ENCODE measurements around the gene CCNYL1. TPM values are rescaled to one million over a fixed set of nuclear protein-coding genes. Genes with fewer than 3 reads are reported as not detected.

Gene CCNYL1
- polyA plus RNA-seq, 4 donors, result 8.2 to 18.4 (median 15.2) TPM

GRCh38 chr2:207775473-207775872 is 64.0 kb downstream of the CCNYL1 start:
- WGBS, 3 donors, result 17 to 58% (median 40%) methylated on average over 3 of the region's 3 CpGs
- DNase-seq (peak; percentile 69 to 90), FAIRE-seq (no peak)
- no peaks in the 10 kb centered on the region for H3K27me3 ChIP-seq (ENCODE audit: control insufficient read depth in 3 of 3, insufficient read depth in 3 of 3, low read length in 3 of 3)
- H3K27ac ChIP-seq (ENCODE audit: low read depth in 1 of 3, low read length in 2 of 3), result peak overlapping the region; percentile 34 to 61 (median 56)
- H3K36me3 ChIP-seq (ENCODE audit: control insufficient read depth in 3 of 3, insufficient read depth in 2 of 3, low read depth in 1 of 3, low read length in 3 of 3), result no peaks in the 10 kb centered on the region
- H3K4me3 ChIP-seq (ENCODE audit: low read depth in 1 of 3, low read length in 3 of 3), result no peak overlapping the region
- peaks cover 6 to 22% (median 8%) of the 10 kb centered on the region in 3 donors for H3K4me1 ChIP-seq (ENCODE audit: control insufficient read depth in 3 of 3, insufficient read depth in 2 of 3, low read depth in 1 of 3, low read length in 2 of 3)
- H3K9me3 ChIP-seq (ENCODE audit: control insufficient read depth in 2 of 2, insufficient read depth in 1 of 2, low read depth in 1 of 2, low read length in 1 of 2), result no peaks in the 10 kb centered on the region

GRCh38 chr2:207777124-207777523 is 65.7 kb downstream of the CCNYL1 start:
- DNase-seq (no peak), FAIRE-seq (no peak)
- 48 to 80% (median 62%) methylated on average over 6 of the region's 6 CpGs for WGBS, 3 donors
- no peak overlapping the region for H3K4me3 ChIP-seq (ENCODE audit: low read depth in 1 of 3, low read length in 3 of 3)
- peaks cover 2 to 20% (median 8%) of the 10 kb centered on the region in 3 donors for H3K4me1 ChIP-seq (ENCODE audit: control insufficient read depth in 3 of 3, insufficient read depth in 2 of 3, low read depth in 1 of 3, low read length in 2 of 3)
- H3K9me3 ChIP-seq (ENCODE audit: control insufficient read depth in 2 of 2, insufficient read depth in 1 of 2, low read depth in 1 of 2, low read length in 1 of 2), result no peaks in the 10 kb centered on the region
- H3K27me3 ChIP-seq (ENCODE audit: control insufficient read depth in 3 of 3, insufficient read depth in 3 of 3, low read length in 3 of 3), result no peaks in the 10 kb centered on the region
- H3K27ac ChIP-seq (ENCODE audit: low read depth in 1 of 3, low read length in 2 of 3), result no peak overlapping the region
- H3K36me3 ChIP-seq (ENCODE audit: control insufficient read depth in 3 of 3, insufficient read depth in 2 of 3, low read depth in 1 of 3, low read length in 3 of 3), result no peaks in the 10 kb centered on the region

- peak overlapping the region in 1 of 3 donors; percentile 1 for H3K27ac ChIP-seq (ENCODE audit: low read depth in 1 of 3, low read length in 2 of 3)
- no peaks in the 10 kb centered on the region for H3K9me3 ChIP-seq (ENCODE audit: control insufficient read depth in 2 of 2, insufficient read depth in 1 of 2, low read depth in 1 of 2, low read length in 1 of 2)
- WGBS, 3 donors, result 50 to 71% (median 66%) methylated on average over 4 of the region's 4 CpGs
- H3K36me3 ChIP-seq (ENCODE audit: control insufficient read depth in 3 of 3, insufficient read depth in 2 of 3, low read depth in 1 of 3, low read length in 3 of 3), result no peaks in the 10 kb centered on the region
- no peak for FAIRE-seq
- H3K27me3 ChIP-seq (ENCODE audit: control insufficient read depth in 3 of 3, insufficient read depth in 3 of 3, low read length in 3 of 3), result no peaks in the 10 kb centered on the region
- no peak overlapping the region for H3K4me3 ChIP-seq (ENCODE audit: low read depth in 1 of 3, low read length in 3 of 3)
- peaks cover 2 to 26% (median 19%) of the 10 kb centered on the region in 3 donors for H3K4me1 ChIP-seq (ENCODE audit: control insufficient read depth in 3 of 3, insufficient read depth in 2 of 3, low read depth in 1 of 3, low read length in 2 of 3)
- peak in 1 of 2 donors; percentile 77 for DNase-seq
These were observed 67.0 kb downstream of the CCNYL1 start for GRCh38 chr2:207778298-207778882.

GRCh38 chr2:207779523-207779922 is 68.1 kb downstream of the CCNYL1 start:
- DNase-seq (no peak), FAIRE-seq (no peak)
- H3K36me3 ChIP-seq (ENCODE audit: control insufficient read depth in 3 of 3, insufficient read depth in 2 of 3, low read depth in 1 of 3, low read length in 3 of 3), result no peaks in the 10 kb centered on the region
- H3K9me3 ChIP-seq (ENCODE audit: control insufficient read depth in 2 of 2, insufficient read depth in 1 of 2, low read depth in 1 of 2, low read length in 1 of 2), result no peaks in the 10 kb centered on the region
- peaks cover 2 to 27% (median 19%) of the 10 kb centered on the region in 3 donors for H3K4me1 ChIP-seq (ENCODE audit: control insufficient read depth in 3 of 3, insufficient read depth in 2 of 3, low read depth in 1 of 3, low read length in 2 of 3)
- H3K27ac ChIP-seq (ENCODE audit: low read depth in 1 of 3, low read length in 2 of 3), result no peak overlapping the region
- no peaks in the 10 kb centered on the region for H3K27me3 ChIP-seq (ENCODE audit: control insufficient read depth in 3 of 3, insufficient read depth in 3 of 3, low read length in 3 of 3)
- H3K4me3 ChIP-seq (ENCODE audit: low read depth in 1 of 3, low read length in 3 of 3), result no peak overlapping the region
- WGBS, 3 donors, result 74 to 82% (median 79%) methylated on average over 11 of the region's 11 CpGs

- Histone ChIP-seq H3K4me3 (ENCODE audit: low read depth in 1 of 3, low read length in 3 of 3) (no peak overlapping the region), H3K27ac (ENCODE audit: low read depth in 1 of 3, low read length in 2 of 3) (peak overlapping the region in 2 of 3 donors; percentile 46 to 52), H3K27me3 (ENCODE audit: control insufficient read depth in 3 of 3, insufficient read depth in 3 of 3, low read length in 3 of 3) (no peaks in the 10 kb centered on the region), H3K36me3 (ENCODE audit: control insufficient read depth in 3 of 3, insufficient read depth in 2 of 3, low read depth in 1 of 3, low read length in 3 of 3) (no peaks in the 10 kb centered on the region), H3K4me1 (ENCODE audit: control insufficient read depth in 3 of 3, insufficient read depth in 2 of 3, low read depth in 1 of 3, low read length in 2 of 3) (peaks cover 0 to 22% (median 16%) of the 10 kb centered on the region in 3 donors), H3K9me3 (ENCODE audit: control insufficient read depth in 2 of 2, insufficient read depth in 1 of 2, low read depth in 1 of 2, low read length in 1 of 2) (no peaks in the 10 kb centered on the region)
- FAIRE-seq (no peak), DNase-seq (peak; percentile 77 to 94)
- WGBS, 3 donors, result 50 to 78% (median 57%) methylated on average over 10 of the region's 10 CpGs
These were observed 71.0 kb downstream of the CCNYL1 start for GRCh38 chr2:207782238-207783030.

GRCh38 chr2:207783514-207783913 is 72.1 kb downstream of the CCNYL1 start:
- Histone ChIP-seq H3K4me3 (ENCODE audit: low read depth in 1 of 3, low read length in 3 of 3) (no peak overlapping the region), H3K27me3 (ENCODE audit: control insufficient read depth in 3 of 3, insufficient read depth in 3 of 3, low read length in 3 of 3) (no peaks in the 10 kb centered on the region), H3K36me3 (ENCODE audit: control insufficient read depth in 3 of 3, insufficient read depth in 2 of 3, low read depth in 1 of 3, low read length in 3 of 3) (no peaks in the 10 kb centered on the region), H3K4me1 (ENCODE audit: control insufficient read depth in 3 of 3, insufficient read depth in 2 of 3, low read depth in 1 of 3, low read length in 2 of 3) (peaks cover 0 to 22% (median 13%) of the 10 kb centered on the region in 3 donors), H3K27ac (ENCODE audit: low read depth in 1 of 3, low read length in 2 of 3) (no peak overlapping the region), H3K9me3 (ENCODE audit: control insufficient read depth in 2 of 2, insufficient read depth in 1 of 2, low read depth in 1 of 2, low read length in 1 of 2) (no peaks in the 10 kb centered on the region)
- FAIRE-seq (no peak), DNase-seq (no peak)
- WGBS, 3 donors, result 77 to 88% (median 82%) methylated on average over 2 of the region's 2 CpGs

- FAIRE-seq (no peak), DNase-seq (peak; percentile 81 to 88)
- Histone ChIP-seq H3K27ac (ENCODE audit: low read depth in 1 of 3, low read length in 2 of 3) (no peak overlapping the region), H3K4me3 (ENCODE audit: low read depth in 1 of 3, low read length in 3 of 3) (no peak overlapping the region), H3K27me3 (ENCODE audit: control insufficient read depth in 3 of 3, insufficient read depth in 3 of 3, low read length in 3 of 3) (no peaks in the 10 kb centered on the region), H3K36me3 (ENCODE audit: control insufficient read depth in 3 of 3, insufficient read depth in 2 of 3, low read depth in 1 of 3, low read length in 3 of 3) (no peaks in the 10 kb centered on the region), H3K4me1 (ENCODE audit: control insufficient read depth in 3 of 3, insufficient read depth in 2 of 3, low read depth in 1 of 3, low read length in 2 of 3) (peaks cover 0 to 22% (median 13%) of the 10 kb centered on the region in 3 donors), H3K9me3 (ENCODE audit: control insufficient read depth in 2 of 2, insufficient read depth in 1 of 2, low read depth in 1 of 2, low read length in 1 of 2) (no peaks in the 10 kb centered on the region)
- WGBS, 3 donors, result 18 to 68% (median 42%) methylated on average over 5 of the region's 5 CpGs
These were observed 73.5 kb downstream of the CCNYL1 start for GRCh38 chr2:207784898-207785297.

- peaks cover 0 to 14% (median 13%) of the 10 kb centered on the region in 3 donors for H3K4me1 ChIP-seq (ENCODE audit: control insufficient read depth in 3 of 3, insufficient read depth in 2 of 3, low read depth in 1 of 3, low read length in 2 of 3)
- no peaks in the 10 kb centered on the region for H3K9me3 ChIP-seq (ENCODE audit: control insufficient read depth in 2 of 2, insufficient read depth in 1 of 2, low read depth in 1 of 2, low read length in 1 of 2)
- H3K4me3 ChIP-seq (ENCODE audit: low read depth in 1 of 3, low read length in 3 of 3), result no peak overlapping the region
- no peaks in the 10 kb centered on the region for H3K27me3 ChIP-seq (ENCODE audit: control insufficient read depth in 3 of 3, insufficient read depth in 3 of 3, low read length in 3 of 3)
- WGBS, 3 donors, result 83 to 93% (median 91%) methylated on average over 3 of the region's 3 CpGs
- no peak for DNase-seq
- no peak for FAIRE-seq
- H3K27ac ChIP-seq (ENCODE audit: low read depth in 1 of 3, low read length in 2 of 3), result no peak overlapping the region
- H3K36me3 ChIP-seq (ENCODE audit: control insufficient read depth in 3 of 3, insufficient read depth in 2 of 3, low read depth in 1 of 3, low read length in 3 of 3), result no peaks in the 10 kb centered on the region
These were observed 75.6 kb downstream of the CCNYL1 start for GRCh38 chr2:207787017-207787416.
